ENCODE measurements around the gene SAMD10. TPM values are rescaled to one million over a fixed set of nuclear protein-coding genes. Genes with fewer than 3 reads are reported as not detected.

SAMD10 gene
- total and polyA plus RNA-seq, 4 donors: 2.3 to 6.8 (median 5.6) TPM

GRCh38 chr20:63926298-63926697 lies 53.1 kb downstream of the SAMD10 start:
- Histone ChIP-seq H3K36me3 (ENCODE audit: control insufficient read depth in 4 of 4, insufficient read depth in 4 of 4, low read length in 4 of 4) (peaks cover 10 to 41% (median 17%) of the 10 kb centered on the region in 4 donors), H3K9ac (ENCODE audit: insufficient read depth in 1 of 2, low read length in 2 of 2) (peak overlapping the region in 1 of 2 donors; percentile 34), H3K27me3 (ENCODE audit: control insufficient read depth in 3 of 3, insufficient read depth in 3 of 3, low read length in 2 of 3) (no peaks in the 10 kb centered on the region), H3K4me1 (ENCODE audit: control insufficient read depth in 5 of 5, insufficient read depth in 5 of 5, low read length in 5 of 5) (no peaks in the 10 kb centered on the region), H3K27ac (ENCODE audit: low read depth in 1 of 2, low read length in 1 of 2) (no peak overlapping the region), H3K4me3 (no peak overlapping the region), H3K9me3 (ENCODE audit: control insufficient read depth in 4 of 4, insufficient read depth in 3 of 4, low read length in 3 of 4) (no peaks in the 10 kb centered on the region)
- TF ChIP-seq, protein P1, sequence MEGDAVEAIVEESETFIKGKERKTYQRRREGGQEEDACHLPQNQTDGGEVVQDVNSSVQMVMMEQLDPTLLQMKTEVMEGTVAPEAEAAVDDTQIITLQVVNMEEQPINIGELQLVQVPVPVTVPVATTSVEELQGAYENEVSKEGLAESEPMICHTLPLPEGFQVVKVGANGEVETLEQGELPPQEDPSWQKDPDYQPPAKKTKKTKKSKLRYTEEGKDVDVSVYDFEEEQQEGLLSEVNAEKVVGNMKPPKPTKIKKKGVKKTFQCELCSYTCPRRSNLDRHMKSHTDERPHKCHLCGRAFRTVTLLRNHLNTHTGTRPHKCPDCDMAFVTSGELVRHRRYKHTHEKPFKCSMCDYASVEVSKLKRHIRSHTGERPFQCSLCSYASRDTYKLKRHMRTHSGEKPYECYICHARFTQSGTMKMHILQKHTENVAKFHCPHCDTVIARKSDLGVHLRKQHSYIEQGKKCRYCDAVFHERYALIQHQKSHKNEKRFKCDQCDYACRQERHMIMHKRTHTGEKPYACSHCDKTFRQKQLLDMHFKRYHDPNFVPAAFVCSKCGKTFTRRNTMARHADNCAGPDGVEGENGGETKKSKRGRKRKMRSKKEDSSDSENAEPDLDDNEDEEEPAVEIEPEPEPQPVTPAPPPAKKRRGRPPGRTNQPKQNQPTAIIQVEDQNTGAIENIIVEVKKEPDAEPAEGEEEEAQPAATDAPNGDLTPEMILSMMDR (IDR thresholded peaks at IDR 0.05; ENCODE audit: control extremely low read depth, extremely low read depth): no peak
- ATAC-seq (ENCODE audit: insufficient read depth, low FRiP score): no peak
- no peak for DNase-seq
- WGBS, 2 donors: 74 to 77% methylated on average over 8 of the region's 8 CpGs

DNA sequence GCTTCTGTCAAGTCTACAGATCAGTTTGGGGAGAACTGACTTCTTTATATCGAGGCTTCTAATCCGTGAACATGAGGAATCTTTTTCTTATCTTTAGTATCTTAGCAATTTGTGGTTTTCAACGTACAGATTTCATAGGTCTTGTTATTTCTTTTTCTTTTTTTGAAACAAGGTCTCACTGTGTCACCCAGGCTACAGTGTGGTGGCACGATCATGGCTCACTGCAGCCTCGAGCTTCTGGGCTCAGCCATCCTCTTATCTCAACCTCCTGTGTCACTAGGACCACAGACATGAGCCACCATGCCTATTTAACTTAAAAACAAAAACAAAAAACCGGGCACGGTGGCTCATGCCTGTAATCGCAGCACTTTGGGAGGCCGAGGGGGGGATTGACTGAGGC lies 55.2 kb downstream of the SAMD10 start:
- Histone ChIP-seq H3K27ac (ENCODE audit: low read depth in 1 of 2, low read length in 1 of 2) (no peak overlapping the region), H3K9ac (ENCODE audit: insufficient read depth in 1 of 2, low read length in 2 of 2) (no peak overlapping the region), H3K4me3 (no peak overlapping the region), H3K27me3 (ENCODE audit: control insufficient read depth in 3 of 3, insufficient read depth in 3 of 3, low read length in 2 of 3) (no peaks in the 10 kb centered on the region), H3K4me1 (ENCODE audit: control insufficient read depth in 5 of 5, insufficient read depth in 5 of 5, low read length in 5 of 5) (no peaks in the 10 kb centered on the region), H3K36me3 (ENCODE audit: control insufficient read depth in 4 of 4, insufficient read depth in 4 of 4, low read length in 4 of 4) (peaks cover 0 to 28% (median 9%) of the 10 kb centered on the region in 4 donors), H3K9me3 (ENCODE audit: control insufficient read depth in 4 of 4, insufficient read depth in 3 of 4, low read length in 3 of 4) (no peaks in the 10 kb centered on the region)
- no peak for DNase-seq
- ATAC-seq (ENCODE audit: insufficient read depth, low FRiP score): no peak
- TF ChIP-seq, protein P1 (IDR thresholded peaks at IDR 0.05; ENCODE audit: control extremely low read depth, extremely low read depth): no peak
- WGBS, 2 donors: 77 to 79% methylated on average over 9 of the region's 9 CpGs

Small RNAs within 50 kb of the gene (small RNA-seq; reads per million reads assigned to genes)
- gene MIR647 (ENCODE audit: low replicate concordance): not detected

Other genes with a start within 250 kb of the SAMD10 start
- gene LIME1, start 243.0 kb downstream of the SAMD10 start, total RNA-seq: 1 to 10 TPM; 6.2 to 9.0 TPM
- gene LIME1, start 243.0 kb downstream of the SAMD10 start, polyA plus RNA-seq: 10 to 100 TPM; 11.3 to 19.9 TPM
- 100 to 1,000 TPM in 1 of 2 donors, 10 to 100 TPM in 1; 18.8 to 121 TPM for gene SLC2A4RG, start 239.9 kb downstream of the SAMD10 start, total RNA-seq
- gene SLC2A4RG, start 239.9 kb downstream of the SAMD10 start, polyA plus RNA-seq: 10 to 100 TPM; 41.6 to 81.1 TPM
- gene ZBTB46, start 148.4 kb downstream of the SAMD10 start, total RNA-seq: 10 to 100 TPM; 10.8 to 15.3 TPM
- gene ZBTB46, start 148.4 kb downstream of the SAMD10 start, polyA plus RNA-seq: 1 to 10 TPM; 3.4 to 4.4 TPM
- not detected for gene ABHD16B, start 118.1 kb downstream of the SAMD10 start, total RNA-seq
- gene ABHD16B, start 118.1 kb downstream of the SAMD10 start, polyA plus RNA-seq: 1 to 10 TPM in 1 of 2 donors, under 1 TPM in 1; 0.89 to 1.5 TPM
- gene TPD52L2, start 114.4 kb downstream of the SAMD10 start, total RNA-seq: 10 to 100 TPM; 66.2 to 92.4 TPM
- 100 to 1,000 TPM in 1 of 2 donors, 10 to 100 TPM in 1; 66.2 to 130 TPM for gene TPD52L2, start 114.4 kb downstream of the SAMD10 start, polyA plus RNA-seq
- 10 to 100 TPM; 25.1 to 64.5 TPM for gene DNAJC5, start 84.5 kb downstream of the SAMD10 start, total RNA-seq
- 10 to 100 TPM; 26.5 to 48.2 TPM for gene DNAJC5, start 84.5 kb downstream of the SAMD10 start, polyA plus RNA-seq
- 10 to 100 TPM; 33.6 to 42.7 TPM for gene UCKL1, start 23.2 kb downstream of the SAMD10 start, total RNA-seq
- gene UCKL1, start 23.2 kb downstream of the SAMD10 start, polyA plus RNA-seq: 10 to 100 TPM; 34.8 to 37.5 TPM
- gene ZNF512B, start 9.7 kb downstream of the SAMD10 start, total RNA-seq: 10 to 100 TPM; 10.7 to 18.9 TPM
- gene ZNF512B, start 9.7 kb downstream of the SAMD10 start, polyA plus RNA-seq: 10 to 100 TPM in 1 of 2 donors, 1 to 10 TPM in 1; 8.7 to 13.0 TPM
- 10 to 100 TPM; 61.2 to 65.0 TPM for gene PRPF6, start 1.5 kb upstream of the SAMD10 start, total RNA-seq
- gene PRPF6, start 1.5 kb upstream of the SAMD10 start, polyA plus RNA-seq: 10 to 100 TPM; 43.6 to 47.1 TPM
- gene C20orf204, start 56.5 kb upstream of the SAMD10 start, total RNA-seq: 1 to 10 TPM; 1.3 to 2.0 TPM
- gene C20orf204, start 56.5 kb upstream of the SAMD10 start, polyA plus RNA-seq: under 1 TPM; 0.50 to 0.63 TPM
- 10 to 100 TPM; 12.1 to 52.2 TPM for gene SOX18, start 70.0 kb upstream of the SAMD10 start, total RNA-seq
- 10 to 100 TPM; 26.9 to 31.7 TPM for gene SOX18, start 70.0 kb upstream of the SAMD10 start, polyA plus RNA-seq
- 10 to 100 TPM; 28.5 to 32.8 TPM for gene TCEA2, start 83.6 kb upstream of the SAMD10 start, total RNA-seq
- gene TCEA2, start 83.6 kb upstream of the SAMD10 start, polyA plus RNA-seq: 10 to 100 TPM; 18.3 to 32.9 TPM
- 10 to 100 TPM; 15.1 to 50.7 TPM for gene RGS19, start 99.9 kb upstream of the SAMD10 start, total RNA-seq
- 10 to 100 TPM; 19.5 to 99.0 TPM for gene RGS19, start 99.9 kb upstream of the SAMD10 start, polyA plus RNA-seq
- 1 to 10 TPM; 1.6 to 2.5 TPM for gene OPRL1, start 100.4 kb upstream of the SAMD10 start, total RNA-seq
- gene OPRL1, start 100.4 kb upstream of the SAMD10 start, polyA plus RNA-seq: 1 to 10 TPM in 1 of 2 donors, under 1 TPM in 1; 0.45 to 3.1 TPM
- under 1 TPM; 0.51 to 0.64 TPM for gene LKAAEAR1, start 104.8 kb upstream of the SAMD10 start, total RNA-seq
- gene LKAAEAR1, start 104.8 kb upstream of the SAMD10 start, polyA plus RNA-seq: 1 to 10 TPM in 1 of 2 donors, under 1 TPM in 1; 0.65 to 2.3 TPM
- not detected for gene NPBWR2, start 127.9 kb upstream of the SAMD10 start, total RNA-seq
- not detected for gene NPBWR2, start 127.9 kb upstream of the SAMD10 start, polyA plus RNA-seq
- gene MYT1, start 184.8 kb upstream of the SAMD10 start, total RNA-seq: under 1 TPM in 1 of 2 donors, not detected in 1; 0.40 TPM
- gene MYT1, start 184.8 kb upstream of the SAMD10 start, polyA plus RNA-seq: under 1 TPM; 0.03 to 0.10 TPM

Measured in lung (tissue), 13 donors.